Measurements from ENCODE around the gene RRBP1.

GRCh38 chr20:17629025-17629424 lies 53.0 kb downstream of the RRBP1 start:
- TF ChIP-seq CTCF (IDR thresholded peaks at IDR 0.05) (no peak), POLR2A (IDR thresholded peaks at IDR 0.05) (no peak)
